IPS-18a (cell line): ENCODE data around the gene CTIF.
"Not testable (repeated sequence)": the region's sequence is repeated elsewhere in the genome, so short reads cannot be mapped to it uniquely, and the experiment has no call there.

Experiments used
- H3K27ac ChIP-seq: one replicate; pipeline ENCODE4 v1.5.1; 2013; ENCODE audit warnings: low read length
- H3K27me3 ChIP-seq: one replicate; pipeline ENCODE4 v1.6.1; 2013; ENCODE audit warnings: mild to moderate bottlenecking, low read length; ENCODE audit not compliant: control insufficient read depth, insufficient read depth
- H3K36me3 ChIP-seq: one replicate; pipeline ENCODE4 v1.6.1; 2013; ENCODE audit warnings: low read depth, low read length; ENCODE audit not compliant: control insufficient read depth
- H3K4me1 ChIP-seq: one replicate; pipeline ENCODE4 v1.6.1; 2013; ENCODE audit warnings: low read depth, low read length; ENCODE audit not compliant: control insufficient read depth
- H3K4me3 ChIP-seq: one replicate; pipeline ENCODE4 v1.5.1; 2013; ENCODE audit warnings: low read length
- H3K9ac ChIP-seq: one replicate; pipeline ENCODE4 v1.6.1; 2013; ENCODE audit warnings: mild to moderate bottlenecking, low read length, moderate library complexity
- H3K9me3 ChIP-seq: one replicate; pipeline ENCODE4 v1.6.1; 2013; ENCODE audit warnings: low read depth, low read length; ENCODE audit not compliant: control insufficient read depth

The CTIF gene

GRCh38 chr18:48645427-48646002 is 106.7 kb downstream of the CTIF start:
- no peaks in the 10 kb centered on the region for H3K36me3 ChIP-seq
- H3K27me3 ChIP-seq, result no peaks in the 10 kb centered on the region
- H3K27ac ChIP-seq, result no peak overlapping the region
- no peaks in the 10 kb centered on the region for H3K4me1 ChIP-seq
- no peak overlapping the region for H3K9ac ChIP-seq
- no peaks in the 10 kb centered on the region for H3K9me3 ChIP-seq
- no peak overlapping the region for H3K4me3 ChIP-seq

- Histone ChIP-seq H3K27me3 (no peaks in the 10 kb centered on the region), H3K4me3 (no peak overlapping the region)
Measured at GRCh38 chr18:48646976-48647375, 108.1 kb downstream of the CTIF start.

GRCh38 chr18:48649231-48649630 is 110.4 kb downstream of the CTIF start:
- Histone ChIP-seq H3K36me3 (no peaks in the 10 kb centered on the region), H3K9me3 (no peaks in the 10 kb centered on the region), H3K27me3 (no peaks in the 10 kb centered on the region), H3K27ac (no peak overlapping the region), H3K4me1 (no peaks in the 10 kb centered on the region), H3K9ac (no peak overlapping the region), H3K4me3 (no peak overlapping the region)

More at GRCh38 chr18:48646976-48647375, 108.1 kb downstream of the CTIF start:
- H3K36me3 ChIP-seq, result no peaks in the 10 kb centered on the region
- no peak overlapping the region for H3K27ac ChIP-seq
- no peaks in the 10 kb centered on the region for H3K9me3 ChIP-seq
- no peak overlapping the region for H3K9ac ChIP-seq
- H3K4me1 ChIP-seq, result no peaks in the 10 kb centered on the region

GRCh38 chr18:48654591-48654990 is 115.8 kb downstream of the CTIF start:
- H3K9me3 ChIP-seq, H3K27ac ChIP-seq, H3K4me3 ChIP-seq, H3K4me1 ChIP-seq, H3K27me3 ChIP-seq, H3K9ac ChIP-seq, H3K36me3 ChIP-seq: not testable (repeated sequence)

GRCh38 chr18:48655508-48655907 is 116.7 kb downstream of the CTIF start:
- Histone ChIP-seq H3K4me1 (no peaks in the 10 kb centered on the region), H3K4me3 (no peak overlapping the region), H3K27ac (no peak overlapping the region), H3K9me3 (no peaks in the 10 kb centered on the region), H3K9ac (no peak overlapping the region), H3K27me3 (no peaks in the 10 kb centered on the region), H3K36me3 (no peaks in the 10 kb centered on the region)

- H3K4me3 ChIP-seq, result no peak overlapping the region
- no peak overlapping the region for H3K27ac ChIP-seq
- no peaks in the 10 kb centered on the region for H3K36me3 ChIP-seq
Measured at GRCh38 chr18:48656176-48656575, 117.3 kb downstream of the CTIF start.

GRCh38 chr18:48656582-48656981 is 117.8 kb downstream of the CTIF start:
- Histone ChIP-seq H3K4me1 (no peaks in the 10 kb centered on the region), H3K36me3 (no peaks in the 10 kb centered on the region), H3K27me3 (no peaks in the 10 kb centered on the region), H3K27ac (no peak overlapping the region), H3K9me3 (no peaks in the 10 kb centered on the region), H3K4me3 (no peak overlapping the region), H3K9ac (no peak overlapping the region)

More at GRCh38 chr18:48656176-48656575, 117.3 kb downstream of the CTIF start:
- Histone ChIP-seq H3K4me1 (no peaks in the 10 kb centered on the region), H3K27me3 (no peaks in the 10 kb centered on the region), H3K9ac (no peak overlapping the region), H3K9me3 (no peaks in the 10 kb centered on the region)

GRCh38 chr18:48657447-48658120 is 118.8 kb downstream of the CTIF start:
- Histone ChIP-seq H3K27ac (no peak overlapping the region), H3K4me3 (no peak overlapping the region), H3K9ac (no peak overlapping the region), H3K9me3 (no peaks in the 10 kb centered on the region), H3K4me1 (no peaks in the 10 kb centered on the region), H3K27me3 (no peaks in the 10 kb centered on the region), H3K36me3 (no peaks in the 10 kb centered on the region)

- no peaks in the 10 kb centered on the region for H3K4me1 ChIP-seq
- H3K27ac ChIP-seq, result no peak overlapping the region
- no peak overlapping the region for H3K4me3 ChIP-seq
- H3K9me3 ChIP-seq, result no peaks in the 10 kb centered on the region
- no peak overlapping the region for H3K9ac ChIP-seq
- H3K27me3 ChIP-seq, result no peaks in the 10 kb centered on the region
- H3K36me3 ChIP-seq, result no peaks in the 10 kb centered on the region
Measured at GRCh38 chr18:48658721-48659120, 119.9 kb downstream of the CTIF start.

- Histone ChIP-seq H3K36me3 (no peaks in the 10 kb centered on the region), H3K27me3 (no peaks in the 10 kb centered on the region), H3K4me1 (no peaks in the 10 kb centered on the region), H3K4me3 (no peak overlapping the region), H3K9ac (no peak overlapping the region), H3K9me3 (no peaks in the 10 kb centered on the region), H3K27ac (no peak overlapping the region)
Measured at GRCh38 chr18:48659188-48660009, 120.6 kb downstream of the CTIF start.

GRCh38 chr18:48660346-48661228 is 121.8 kb downstream of the CTIF start:
- Histone ChIP-seq H3K9ac (no peak overlapping the region), H3K4me1 (no peaks in the 10 kb centered on the region), H3K27me3 (no peaks in the 10 kb centered on the region), H3K4me3 (no peak overlapping the region), H3K9me3 (no peaks in the 10 kb centered on the region), H3K36me3 (no peaks in the 10 kb centered on the region), H3K27ac (no peak overlapping the region)
